Jurkat, Clone E6-1 (cell line): ENCODE results near the gene NOCT.
"Not testable (repeated sequence)": the region's sequence is repeated elsewhere in the genome, so short reads cannot be mapped to it uniquely, and the experiment has no call there.

ENCODE experiments used
- DNase-seq: peaks from one replicate; pipeline ENCODE4 v3.0.0-alpha.2; 2011; ENCODE audit warnings: low read depth, low spot score
- H3K4me3 ChIP-seq: 2 replicates; pipeline ENCODE4 v1.5.1; 2011; ENCODE audit warnings: mild to moderate bottlenecking, low read length, control low read depth, moderate library complexity

Gene NOCT

GRCh38 chr4:139035650-139036049 lies 20.1 kb downstream of the NOCT start:
- DNase-seq, result no peak

GRCh38 chr4:139036885-139037284 lies 21.3 kb downstream of the NOCT start:
- DNase-seq, result no peak
- no peak overlapping the region for H3K4me3 ChIP-seq

More at GRCh38 chr4:139035650-139036049, 20.1 kb downstream of the NOCT start:
- no peak overlapping the region for H3K4me3 ChIP-seq

GRCh38 chr4:139038874-139039443 lies 23.4 kb downstream of the NOCT start:
- no peak for DNase-seq
- no peak overlapping the region for H3K4me3 ChIP-seq

- no peak overlapping the region for H3K4me3 ChIP-seq
- no peak for DNase-seq
Measured at GRCh38 chr4:139042981-139043460, 27.4 kb downstream of the NOCT start.

- no peak overlapping the region for H3K4me3 ChIP-seq
- DNase-seq, result no peak
Measured at GRCh38 chr4:139044291-139044690, 28.7 kb downstream of the NOCT start.

GRCh38 chr4:139048026-139048425 lies 32.4 kb downstream of the NOCT start:
- DNase-seq, result no peak
- H3K4me3 ChIP-seq, result no peak overlapping the region

- DNase-seq, result no peak
- no peak overlapping the region for H3K4me3 ChIP-seq
Measured at GRCh38 chr4:139050446-139050845, 34.9 kb downstream of the NOCT start.

- H3K4me3 ChIP-seq, result no peak overlapping the region
Measured at GRCh38 chr4:139053909-139054308, 38.3 kb downstream of the NOCT start.

GRCh38 chr4:139054791-139055505 lies 39.4 kb downstream of the NOCT start:
- no peak for DNase-seq

More at GRCh38 chr4:139053909-139054308, 38.3 kb downstream of the NOCT start:
- DNase-seq, result no peak

GRCh38 chr4:139059026-139059425 lies 43.4 kb downstream of the NOCT start:
- DNase-seq, H3K4me3 ChIP-seq: not testable (repeated sequence)

More at GRCh38 chr4:139054791-139055505, 39.4 kb downstream of the NOCT start:
- H3K4me3 ChIP-seq, result no peak overlapping the region

GRCh38 chr4:139060591-139060990 lies 45.0 kb downstream of the NOCT start:
- no peak for DNase-seq
- no peak overlapping the region for H3K4me3 ChIP-seq

- H3K4me3 ChIP-seq, result no peak overlapping the region
- no peak for DNase-seq
Measured at GRCh38 chr4:139076016-139076744, 60.6 kb downstream of the NOCT start.

- DNase-seq, result no peak
- H3K4me3 ChIP-seq, result no peak overlapping the region
Measured at GRCh38 chr4:139077567-139078355, 62.2 kb downstream of the NOCT start.

GRCh38 chr4:139078926-139079325 lies 63.3 kb downstream of the NOCT start:
- DNase-seq, result no peak
- no peak overlapping the region for H3K4me3 ChIP-seq

- peak overlapping the region; percentile 96 for H3K4me3 ChIP-seq
- DNase-seq, result peak; percentile 97
Measured at GRCh38 chr4:139082750-139083606, 67.4 kb downstream of the NOCT start.

- DNase-seq, result no peak
Measured at GRCh38 chr4:139083607-139083955, 68.0 kb downstream of the NOCT start.

GRCh38 chr4:139083956-139084803 lies 68.6 kb downstream of the NOCT start:
- H3K4me3 ChIP-seq, result peak overlapping the region; percentile 96
- DNase-seq, result peak; percentile 89

More at GRCh38 chr4:139083607-139083955, 68.0 kb downstream of the NOCT start:
- H3K4me3 ChIP-seq, result peak overlapping the region; percentile 96

GRCh38 chr4:139084804-139085093 lies 69.2 kb downstream of the NOCT start:
- H3K4me3 ChIP-seq, result peak overlapping the region; percentile 96
- no peak for DNase-seq
